ENCODE data around the gene ASPSCR1. TPM values are rescaled to one million over a fixed set of nuclear protein-coding genes. Genes with fewer than 3 reads are reported as not detected.

ASPSCR1 gene
- total and polyA plus RNA-seq, 2 of the 13 experiments (the other 11 are each of a cell fraction or from before 2014, with no cell fraction given): 274 to 314 TPM

DNA sequence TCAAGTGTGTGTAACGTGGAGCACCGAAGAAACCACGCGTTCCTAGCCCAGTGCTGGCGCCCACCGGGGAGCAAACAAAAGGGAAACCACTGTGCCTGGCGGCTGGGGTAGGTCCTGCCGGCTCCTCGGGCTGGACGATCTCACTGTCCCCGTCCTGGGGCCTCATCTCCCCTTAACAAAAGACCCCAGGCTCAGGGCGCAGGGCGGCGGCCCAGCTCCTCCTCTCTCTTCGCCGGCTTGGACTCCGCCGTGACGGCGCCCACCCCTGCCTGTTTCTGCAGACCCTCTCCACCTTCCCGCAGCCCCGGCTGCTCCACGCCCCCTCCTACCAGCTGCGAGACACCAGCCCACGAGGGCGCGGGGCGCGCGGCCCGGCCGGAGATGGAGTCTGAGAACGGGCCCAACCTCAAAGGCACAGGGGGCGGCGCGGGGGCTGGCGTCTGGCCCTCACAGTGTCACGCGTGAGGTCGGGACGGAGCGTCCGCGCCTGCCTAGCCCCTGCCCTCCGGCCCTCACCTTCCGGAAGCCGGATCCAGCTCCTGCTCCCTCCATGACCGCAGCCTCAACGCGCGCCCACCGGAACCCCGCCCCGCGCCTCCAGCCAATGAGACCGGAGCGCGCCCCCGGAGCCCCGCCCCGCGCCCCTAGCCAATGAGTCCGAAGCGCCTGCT, 45.0 kb downstream of the ASPSCR1 start, which contains the start of gene CENPX (continued):
- TF ChIP-seq, protein P1, sequence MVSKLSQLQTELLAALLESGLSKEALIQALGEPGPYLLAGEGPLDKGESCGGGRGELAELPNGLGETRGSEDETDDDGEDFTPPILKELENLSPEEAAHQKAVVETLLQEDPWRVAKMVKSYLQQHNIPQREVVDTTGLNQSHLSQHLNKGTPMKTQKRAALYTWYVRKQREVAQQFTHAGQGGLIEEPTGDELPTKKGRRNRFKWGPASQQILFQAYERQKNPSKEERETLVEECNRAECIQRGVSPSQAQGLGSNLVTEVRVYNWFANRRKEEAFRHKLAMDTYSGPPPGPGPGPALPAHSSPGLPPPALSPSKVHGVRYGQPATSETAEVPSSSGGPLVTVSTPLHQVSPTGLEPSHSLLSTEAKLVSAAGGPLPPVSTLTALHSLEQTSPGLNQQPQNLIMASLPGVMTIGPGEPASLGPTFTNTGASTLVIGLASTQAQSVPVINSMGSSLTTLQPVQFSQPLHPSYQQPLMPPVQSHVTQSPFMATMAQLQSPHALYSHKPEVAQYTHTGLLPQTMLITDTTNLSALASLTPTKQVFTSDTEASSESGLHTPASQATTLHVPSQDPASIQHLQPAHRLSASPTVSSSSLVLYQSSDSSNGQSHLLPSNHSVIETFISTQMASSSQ (IDR thresholded peaks at IDR 0.05; ENCODE audit: low read depth): no peak
- TF ChIP-seq, protein P1 (CRISPR knock-in tag; IDR thresholded peaks at IDR 0.05; ENCODE audit: borderline replicate concordance): peak; percentile 51; the same call in 1 of the 2 replicates
- TF ChIP-seq, protein P2, sequence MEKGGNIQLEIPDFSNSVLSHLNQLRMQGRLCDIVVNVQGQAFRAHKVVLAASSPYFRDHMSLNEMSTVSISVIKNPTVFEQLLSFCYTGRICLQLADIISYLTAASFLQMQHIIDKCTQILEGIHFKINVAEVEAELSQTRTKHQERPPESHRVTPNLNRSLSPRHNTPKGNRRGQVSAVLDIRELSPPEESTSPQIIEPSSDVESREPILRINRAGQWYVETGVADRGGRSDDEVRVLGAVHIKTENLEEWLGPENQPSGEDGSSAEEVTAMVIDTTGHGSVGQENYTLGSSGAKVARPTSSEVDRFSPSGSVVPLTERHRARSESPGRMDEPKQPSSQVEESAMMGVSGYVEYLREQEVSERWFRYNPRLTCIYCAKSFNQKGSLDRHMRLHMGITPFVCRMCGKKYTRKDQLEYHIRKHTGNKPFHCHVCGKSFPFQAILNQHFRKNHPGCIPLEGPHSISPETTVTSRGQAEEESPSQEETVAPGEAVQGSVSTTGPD (CRISPR knock-in tag; IDR thresholded peaks at IDR 0.05): no peak
- TF ChIP-seq REST (IDR thresholded peaks at IDR 0.05; ENCODE audit: borderline replicate concordance in 1 of 2, low read depth in 1 of 2, low read length in 2 of 2) (peak in 1 of 2 experiments; percentile 30; a peak in 1 of 4 replicates), CBX1 (IDR thresholded peaks at IDR 0.05; ENCODE audit: low read depth) (peak; percentile 51), ZNF44 (CRISPR knock-in tag; IDR thresholded peaks at IDR 0.05) (peak; percentile 41; the same call in 1 of the 2 replicates), RNF2 (conservative IDR thresholded peaks at IDR 0.05; ENCODE audit: low read depth) (no peak), ZBTB21 (CRISPR knock-in tag; IDR thresholded peaks at IDR 0.05) (peak; percentile 15; the same call in 1 of the 2 replicates), NCOA5 (CRISPR knock-in tag; IDR thresholded peaks at IDR 0.05) (no peak), ZFYVE20 (CRISPR knock-in tag; IDR thresholded peaks at IDR 0.05; ENCODE audit: borderline replicate concordance, low read depth) (0 out of 2 replicates have a peak, but pooled peaks have one; percentile 76), ZBTB8A (CRISPR knock-in tag; IDR thresholded peaks at IDR 0.05; ENCODE audit: borderline replicate concordance, low read depth) (peak; percentile 50), ZZZ3 (CRISPR knock-in tag; IDR thresholded peaks at IDR 0.05; ENCODE audit: borderline replicate concordance) (peak; percentile 83; the same call in 1 of the 2 replicates), CBX2 (IDR thresholded peaks at IDR 0.05; ENCODE audit: low read depth, low read length) (no peak), CBX2 (CRISPR knock-in tag; IDR thresholded peaks at IDR 0.05; ENCODE audit: low read depth) (peak; percentile 44; the same call in 1 of the 2 replicates), HOXA5 (CRISPR knock-in tag; IDR thresholded peaks at IDR 0.05) (peak; percentile 86), ZNF34 (CRISPR knock-in tag; IDR thresholded peaks at IDR 0.05; ENCODE audit: borderline replicate concordance) (peak; percentile 73; the same call in 1 of the 2 replicates)
- TF ChIP-seq, protein P3, sequence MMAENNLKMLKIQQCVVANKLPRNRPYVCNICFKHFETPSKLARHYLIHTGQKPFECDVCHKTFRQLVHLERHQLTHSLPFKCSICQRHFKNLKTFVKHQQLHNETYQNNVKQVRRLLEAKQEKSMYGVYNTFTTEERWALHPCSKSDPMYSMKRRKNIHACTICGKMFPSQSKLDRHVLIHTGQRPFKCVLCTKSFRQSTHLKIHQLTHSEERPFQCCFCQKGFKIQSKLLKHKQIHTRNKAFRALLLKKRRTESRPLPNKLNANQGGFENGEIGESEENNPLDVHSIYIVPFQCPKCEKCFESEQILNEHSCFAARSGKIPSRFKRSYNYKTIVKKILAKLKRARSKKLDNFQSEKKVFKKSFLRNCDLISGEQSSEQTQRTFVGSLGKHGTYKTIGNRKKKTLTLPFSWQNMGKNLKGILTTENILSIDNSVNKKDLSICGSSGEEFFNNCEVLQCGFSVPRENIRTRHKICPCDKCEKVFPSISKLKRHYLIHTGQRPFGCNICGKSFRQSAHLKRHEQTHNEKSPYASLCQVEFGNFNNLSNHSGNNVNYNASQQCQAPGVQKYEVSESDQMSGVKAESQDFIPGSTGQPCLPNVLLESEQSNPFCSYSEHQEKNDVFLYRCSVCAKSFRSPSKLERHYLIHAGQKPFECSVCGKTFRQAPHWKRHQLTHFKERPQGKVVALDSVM (CRISPR knock-in tag; IDR thresholded peaks at IDR 0.05): no peak
